HEK293 (cell line): ENCODE data around the gene ADGRF1.

Experiments used
- CTCF ChIP-seq: fragments of 450-650 bp; formaldehyde crosslinking; IDR thresholded peaks from 2 replicates; pipeline ENCODE4 v1.5.1; 2016; ENCODE audit warnings: missing biosample characterization, missing genetic modification characterization
- YY1 ChIP-seq: fragments of 450-650 bp; formaldehyde crosslinking; IDR thresholded peaks from 2 replicates; pipeline ENCODE4 v1.5.1; 2018; ENCODE audit warnings: missing biosample characterization, missing genetic modification characterization
- ZBTB21 ChIP-seq: fragments of 450-650 bp; formaldehyde crosslinking; IDR thresholded peaks from 2 replicates; pipeline ENCODE4 v1.5.1; 2017; ENCODE audit warnings: missing biosample characterization, missing genetic modification characterization
- ZNF19 ChIP-seq: fragments of 450-650 bp; formaldehyde crosslinking; IDR thresholded peaks from 2 replicates; pipeline ENCODE4; 2016; ENCODE audit warnings: missing biosample characterization, missing genetic modification characterization, low read depth
- ZNF530 ChIP-seq: fragments of 450-650 bp; formaldehyde crosslinking; IDR thresholded peaks from 2 replicates; pipeline ENCODE4 v1.5.1; 2016; ENCODE audit warnings: low read depth, missing biosample characterization, missing genetic modification characterization

- TF ChIP-seq ZNF19 (tag by site-specific recombination) (no peak), YY1 (tag by site-specific recombination) (no peak), CTCF (tag by site-specific recombination) (no peak), ZBTB21 (no peak), ZNF530 (tag by site-specific recombination) (no peak)
Measured at GRCh38 chr6:46973029-46973428, 69.1 kb downstream of the ADGRF1 start.
